VCaP (cell line): ENCODE data around the gene ADAMTS7.
A peak's percentile ranks its signal among the peaks of the same experiment; 100 is the strongest.

Experiments
- H3K27ac ChIP-seq: fragments of 450-650 bp; 2 replicates; pipeline ENCODE4 v1.5.1; 2017
- TF ChIP-seq, protein P1 (sequence below): fragments of 450-650 bp; conservative IDR thresholded peaks from 2 replicates; pipeline ENCODE4 v1.5.1; 2017; ENCODE audit warnings: mild to moderate bottlenecking, moderate library complexity

Gene ADAMTS7

DNA sequence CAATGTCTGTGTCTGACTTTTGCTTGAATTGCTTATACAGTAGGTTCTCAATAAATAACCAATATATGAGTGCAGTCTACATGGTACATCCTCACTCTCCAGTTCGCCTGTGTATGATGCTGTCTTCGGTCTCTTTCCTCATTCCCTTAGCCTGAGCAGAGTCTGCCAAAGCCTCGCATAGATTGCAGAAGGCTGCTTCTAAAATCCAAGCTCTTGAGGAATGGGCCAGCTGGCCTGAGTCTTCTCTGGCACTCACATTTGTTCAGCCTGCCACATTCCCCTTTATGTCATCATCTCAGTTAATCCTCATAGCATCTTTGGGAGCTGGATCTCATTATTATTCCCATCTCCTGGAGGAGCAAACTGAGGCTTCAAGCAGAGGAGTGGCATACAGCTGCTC, 27.2 kb upstream of the ADAMTS7 start:
- no peak overlapping the region for H3K27ac ChIP-seq
- TF ChIP-seq, protein P1, sequence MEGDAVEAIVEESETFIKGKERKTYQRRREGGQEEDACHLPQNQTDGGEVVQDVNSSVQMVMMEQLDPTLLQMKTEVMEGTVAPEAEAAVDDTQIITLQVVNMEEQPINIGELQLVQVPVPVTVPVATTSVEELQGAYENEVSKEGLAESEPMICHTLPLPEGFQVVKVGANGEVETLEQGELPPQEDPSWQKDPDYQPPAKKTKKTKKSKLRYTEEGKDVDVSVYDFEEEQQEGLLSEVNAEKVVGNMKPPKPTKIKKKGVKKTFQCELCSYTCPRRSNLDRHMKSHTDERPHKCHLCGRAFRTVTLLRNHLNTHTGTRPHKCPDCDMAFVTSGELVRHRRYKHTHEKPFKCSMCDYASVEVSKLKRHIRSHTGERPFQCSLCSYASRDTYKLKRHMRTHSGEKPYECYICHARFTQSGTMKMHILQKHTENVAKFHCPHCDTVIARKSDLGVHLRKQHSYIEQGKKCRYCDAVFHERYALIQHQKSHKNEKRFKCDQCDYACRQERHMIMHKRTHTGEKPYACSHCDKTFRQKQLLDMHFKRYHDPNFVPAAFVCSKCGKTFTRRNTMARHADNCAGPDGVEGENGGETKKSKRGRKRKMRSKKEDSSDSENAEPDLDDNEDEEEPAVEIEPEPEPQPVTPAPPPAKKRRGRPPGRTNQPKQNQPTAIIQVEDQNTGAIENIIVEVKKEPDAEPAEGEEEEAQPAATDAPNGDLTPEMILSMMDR = no peak

DNA sequence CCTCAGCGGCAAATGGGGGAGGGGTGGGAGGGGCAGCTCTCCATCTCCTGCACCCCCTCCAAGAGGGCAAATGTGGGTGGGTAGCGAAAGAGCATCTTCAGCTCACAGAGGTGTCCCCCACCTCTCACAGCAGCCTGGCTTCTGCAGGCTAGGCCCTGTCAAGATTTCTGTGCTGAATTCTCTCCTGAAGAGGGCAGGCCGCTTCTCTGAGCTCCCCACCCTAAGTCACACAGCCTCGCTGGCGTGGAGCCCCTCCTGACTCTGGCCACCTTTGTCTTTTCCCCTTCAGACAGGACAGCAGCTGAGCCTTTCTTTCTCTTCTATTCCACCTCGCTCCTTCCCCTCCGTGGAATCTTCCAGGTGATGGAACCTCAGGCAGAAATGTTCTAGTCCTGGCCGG, 26.3 kb upstream of the ADAMTS7 start:
- TF ChIP-seq, protein P1 = no peak
- no peak overlapping the region for H3K27ac ChIP-seq

DNA sequence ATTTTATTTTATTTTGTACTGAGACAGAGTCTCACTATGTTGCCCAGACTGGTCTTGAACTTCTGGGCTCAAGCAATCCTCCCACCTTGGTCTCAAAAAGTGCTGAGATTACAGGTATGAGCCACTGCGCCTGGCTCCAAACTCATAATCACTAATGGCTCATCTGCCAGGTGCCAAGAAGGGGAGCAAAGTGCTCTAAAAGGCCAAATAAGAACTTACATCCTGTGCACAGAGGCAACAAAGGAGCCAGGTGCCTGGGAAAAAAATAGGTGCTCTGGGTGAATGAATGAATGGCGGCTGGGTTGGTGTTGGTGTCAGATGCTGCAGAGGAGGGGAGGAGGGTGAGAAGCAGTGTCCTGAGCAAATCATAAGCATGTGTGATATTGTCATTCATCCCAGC, 25.9 kb upstream of the ADAMTS7 start:
- no peak overlapping the region for H3K27ac ChIP-seq
- TF ChIP-seq, protein P1 = no peak

DNA sequence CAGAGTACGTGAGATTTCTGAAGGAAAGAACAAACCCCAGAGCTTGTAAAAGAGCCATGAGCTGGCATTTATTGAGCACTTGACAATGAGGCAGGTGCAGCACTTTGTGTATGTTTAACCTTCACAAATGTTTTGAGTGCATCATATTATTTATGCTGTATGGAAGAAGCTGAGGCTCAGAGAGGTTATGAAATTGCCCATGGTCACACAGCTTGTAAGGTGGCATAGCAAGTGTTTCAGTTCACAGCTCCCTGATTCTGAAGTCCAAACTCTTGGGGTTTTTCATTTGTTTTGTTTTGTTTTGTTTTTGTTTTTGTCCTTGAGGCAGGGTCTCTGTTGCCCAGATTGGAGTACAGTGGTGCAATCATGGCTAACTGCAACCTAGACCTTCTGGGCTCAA, 25.1 kb upstream of the ADAMTS7 start:
- TF ChIP-seq, protein P1 = no peak
- no peak overlapping the region for H3K27ac ChIP-seq

DNA sequence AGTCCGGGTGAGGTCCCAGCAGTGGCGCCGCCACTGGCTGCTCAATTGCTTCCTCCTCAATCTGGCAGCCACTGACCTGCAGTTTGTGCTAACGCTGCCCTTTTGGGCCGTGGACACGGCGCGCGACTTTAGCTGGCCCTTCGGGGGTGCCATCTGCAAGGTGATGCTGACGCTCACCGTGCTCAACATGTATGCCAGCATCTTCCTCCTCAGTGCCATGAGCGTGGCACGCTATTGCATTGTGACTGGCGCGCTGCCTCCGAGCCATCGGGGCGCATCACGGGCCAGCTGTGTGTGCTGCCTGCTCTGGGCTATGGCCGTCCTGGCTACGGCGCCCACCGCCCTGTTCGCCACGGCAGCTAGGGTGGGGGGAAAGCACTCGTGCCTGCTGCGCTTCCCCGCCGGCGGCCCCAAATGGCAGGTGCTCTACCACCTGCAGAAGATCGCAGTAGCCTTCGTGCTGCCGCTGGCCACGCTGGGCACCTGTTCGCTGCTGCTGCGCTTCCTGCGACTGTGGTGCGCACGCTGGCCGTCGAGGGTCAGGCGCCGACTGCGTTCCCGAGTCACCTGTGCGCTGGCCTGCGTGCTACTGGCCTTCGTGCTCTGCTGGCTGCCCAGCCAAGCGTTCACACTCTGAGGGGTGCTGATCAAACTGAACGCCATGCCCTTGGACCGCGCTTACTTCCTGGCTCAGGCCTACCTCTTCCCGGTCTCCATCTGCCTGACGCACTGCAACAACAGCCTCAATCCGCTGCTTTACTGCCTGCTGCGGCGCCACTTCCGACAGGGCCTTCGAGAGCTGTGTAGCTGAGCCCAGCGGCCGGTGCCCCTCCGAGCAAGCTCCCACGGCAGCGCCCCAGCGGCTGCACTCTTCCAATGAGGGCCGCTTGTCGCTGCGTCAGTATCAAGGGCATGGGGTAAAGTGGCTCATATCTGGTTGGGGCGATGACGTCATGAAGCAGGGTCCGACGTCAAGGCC, 20.3 kb upstream of the ADAMTS7 start:
- H3K27ac ChIP-seq = no peak overlapping the region
- TF ChIP-seq, protein P1 = no peak

DNA sequence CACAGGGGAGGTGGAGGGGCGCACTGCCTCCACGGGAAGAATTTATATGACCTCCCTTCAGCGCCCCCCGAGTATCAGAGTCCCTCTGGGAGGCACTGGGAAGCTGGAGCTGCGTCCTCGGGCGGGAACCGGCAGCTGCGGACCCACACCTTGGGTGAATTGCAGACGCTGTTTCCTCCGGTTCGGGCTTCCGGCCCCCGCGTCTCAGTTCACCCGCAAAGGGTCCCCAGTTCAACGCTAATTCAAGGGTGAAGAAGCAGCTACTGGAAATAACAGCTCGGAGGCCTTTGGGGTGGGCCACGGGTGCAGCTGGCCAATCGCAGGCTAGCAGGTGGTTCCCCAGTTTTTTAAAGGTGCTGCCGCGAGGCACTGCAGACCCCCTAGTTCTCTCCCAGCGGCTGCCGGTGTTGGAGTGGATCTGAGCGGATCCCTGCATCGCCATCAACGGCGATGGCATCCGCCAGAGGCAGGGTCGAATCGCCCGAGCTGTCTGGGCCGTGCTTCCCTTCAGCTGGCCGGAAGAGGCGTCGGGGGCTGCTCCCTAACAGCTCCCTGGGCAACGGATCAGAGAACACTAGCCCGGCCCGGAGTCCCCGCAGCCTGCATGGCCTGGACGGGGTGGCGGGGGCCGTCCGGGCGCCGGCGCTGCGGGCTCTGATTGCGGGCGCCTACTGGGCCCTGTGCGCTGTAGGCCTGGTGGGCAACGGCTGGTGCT, 19.4 kb upstream of the ADAMTS7 start:
- TF ChIP-seq, protein P1 = no peak
- H3K27ac ChIP-seq = no peak overlapping the region

DNA sequence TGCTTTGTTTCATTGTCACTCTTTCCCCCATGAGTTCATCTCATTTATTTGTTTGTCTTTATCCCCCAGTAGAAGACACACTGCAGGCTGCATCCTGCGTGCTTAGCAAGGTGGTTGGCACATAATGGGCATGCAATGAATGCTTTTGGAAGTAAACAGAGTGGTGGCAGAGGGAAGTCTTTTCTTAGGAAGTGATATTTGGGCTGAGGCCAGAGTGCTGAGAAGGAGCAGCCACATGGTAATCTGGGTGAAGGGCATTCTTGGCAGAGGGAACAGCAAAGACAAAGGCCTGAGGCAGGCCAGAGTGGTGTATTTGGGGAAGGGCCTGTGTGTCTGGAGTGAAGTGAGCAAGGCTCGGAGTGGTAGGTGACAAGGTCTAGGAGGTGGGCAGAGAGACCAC, 17.7 kb upstream of the ADAMTS7 start:
- TF ChIP-seq, protein P1 = no peak
- peak overlapping the region; percentile 28; the same call in 1 of the 2 replicates for H3K27ac ChIP-seq
